Peyer's patch (tissue), 4 donors: Measurements from ENCODE around the gene GORASP1.

Source experiments
- POLR2A ChIP-seq, 2 donors: fragments of 450-650 bp; IDR thresholded peaks; one replicate each; pipeline ENCODE4 v1.5.1; 2017; ENCODE audit warnings: antibody characterized with exemption in 2 of 2, mild to moderate bottlenecking in 2 of 2, moderate library complexity in 2 of 2
- TF ChIP-seq, protein P1 (sequence below), 6 experiments: fragments of 450-650 bp in 4 of 6; fragments of 200-600 bp in 2 of 6; sonication (generic) in 1 of 6; IDR thresholded peaks; one replicate each; pipeline ENCODE4 v1.5.1; 2017 to 2019; ENCODE audit warnings: antibody characterized with exemption in 6 of 6, mild to moderate bottlenecking in 3 of 6, moderate library complexity in 1 of 6

DNA sequence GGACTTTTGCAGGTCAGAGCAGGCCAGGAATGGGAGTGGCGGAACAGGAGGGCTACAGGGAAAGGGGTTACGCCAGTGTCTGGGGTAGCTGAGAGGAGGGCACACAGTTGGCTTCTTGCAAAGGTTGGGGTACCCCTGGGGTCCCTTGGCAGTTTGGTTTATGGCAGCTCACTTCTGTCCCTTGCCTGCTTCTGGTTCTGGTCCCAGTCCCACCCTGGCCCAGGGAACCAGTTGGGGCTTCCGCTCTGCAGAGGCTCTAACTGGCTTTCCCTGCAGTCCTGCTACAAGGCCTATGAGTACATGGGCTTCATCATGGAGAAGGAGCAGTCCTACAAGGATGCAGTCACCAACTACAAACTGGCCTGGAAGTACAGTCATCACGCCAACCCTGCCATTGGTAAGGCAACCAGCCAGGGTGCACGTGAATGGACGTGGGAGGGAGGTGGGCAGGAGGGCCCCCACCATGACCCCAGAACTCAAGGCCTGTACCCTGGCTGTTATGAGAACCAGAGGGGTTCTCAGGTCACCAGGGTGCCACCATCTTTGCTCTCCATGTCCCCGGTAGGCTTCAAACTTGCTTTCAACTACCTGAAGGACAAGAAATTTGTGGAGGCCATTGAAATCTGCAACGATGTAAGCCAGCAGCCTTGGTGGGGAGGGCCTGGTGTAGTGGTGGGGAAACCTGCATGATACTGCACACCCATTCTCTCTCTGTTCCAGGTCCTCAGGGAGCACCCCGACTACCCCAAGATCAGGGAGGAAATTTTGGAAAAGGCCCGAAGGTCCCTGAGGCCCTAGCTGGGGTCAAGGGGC is 30.8 kb upstream of the GORASP1 start:
- TF ChIP-seq, protein P1, sequence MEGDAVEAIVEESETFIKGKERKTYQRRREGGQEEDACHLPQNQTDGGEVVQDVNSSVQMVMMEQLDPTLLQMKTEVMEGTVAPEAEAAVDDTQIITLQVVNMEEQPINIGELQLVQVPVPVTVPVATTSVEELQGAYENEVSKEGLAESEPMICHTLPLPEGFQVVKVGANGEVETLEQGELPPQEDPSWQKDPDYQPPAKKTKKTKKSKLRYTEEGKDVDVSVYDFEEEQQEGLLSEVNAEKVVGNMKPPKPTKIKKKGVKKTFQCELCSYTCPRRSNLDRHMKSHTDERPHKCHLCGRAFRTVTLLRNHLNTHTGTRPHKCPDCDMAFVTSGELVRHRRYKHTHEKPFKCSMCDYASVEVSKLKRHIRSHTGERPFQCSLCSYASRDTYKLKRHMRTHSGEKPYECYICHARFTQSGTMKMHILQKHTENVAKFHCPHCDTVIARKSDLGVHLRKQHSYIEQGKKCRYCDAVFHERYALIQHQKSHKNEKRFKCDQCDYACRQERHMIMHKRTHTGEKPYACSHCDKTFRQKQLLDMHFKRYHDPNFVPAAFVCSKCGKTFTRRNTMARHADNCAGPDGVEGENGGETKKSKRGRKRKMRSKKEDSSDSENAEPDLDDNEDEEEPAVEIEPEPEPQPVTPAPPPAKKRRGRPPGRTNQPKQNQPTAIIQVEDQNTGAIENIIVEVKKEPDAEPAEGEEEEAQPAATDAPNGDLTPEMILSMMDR (IDR thresholded peaks at IDR 0.05): no peak
- no peak for TF ChIP-seq POLR2A (IDR thresholded peaks at IDR 0.05)
